H1 (cell line): ENCODE data around the gene BCL6B. TPM values are rescaled to one million over a fixed set of nuclear protein-coding genes. Genes with fewer than 3 reads are reported as not detected.

Experiments
- CTBP2 ChIP-seq: IDR thresholded peaks from 2 replicates; pipeline ENCODE4 v1.7.0; 2011; ENCODE audit warnings: borderline replicate concordance, mild to moderate bottlenecking, moderate library complexity, mixed read lengths, low read length; ENCODE audit not compliant: insufficient read depth, insufficient read length
- FOSL1 ChIP-seq: IDR thresholded peaks from 2 replicates; pipeline ENCODE4 v1.6.1; 2011; ENCODE audit warnings: mild to moderate bottlenecking, low read depth, low read length, moderate library complexity; ENCODE audit not compliant: insufficient read depth
- NRF1 ChIP-seq: IDR thresholded peaks from 2 replicates; pipeline ENCODE4 v1.6.1; 2011; ENCODE audit warnings: mild to moderate bottlenecking, low read depth, low read length, improper control_type of control experiment
- RAD21 ChIP-seq, 2 experiments: IDR thresholded peaks in 1 of 2; conservative IDR thresholded peaks in 1 of 2; 2 replicates each; pipeline ENCODE4 v1.6.1; 2011; ENCODE audit warnings: low read depth in 2 of 2, low read length in 2 of 2, improper control_type of control experiment in 1 of 2, inconsistent platforms in 1 of 2, mild to moderate bottlenecking in 1 of 2, moderate library complexity in 1 of 2
- RFX5 ChIP-seq: IDR thresholded peaks from 2 replicates; pipeline ENCODE4 v1.6.1; 2011; ENCODE audit warnings: low read depth, low read length, improper control_type of control experiment, borderline replicate concordance
- SP4 ChIP-seq: IDR thresholded peaks from 2 replicates; pipeline ENCODE4 v1.6.1; 2012; ENCODE audit warnings: low read length, inconsistent platforms
- polyA plus RNA-seq, 7 experiments: library from polyadenylated mRNA; depleted of rRNA in 3 of 7; stranded (reverse) in 5 of 7; unstranded in 2 of 7; fragments of >200 nt in 5 of 7; fragments of 200-250 nt in 2 of 7; gene quantifications; 1 replicate in 5 of 7; 2 replicates in 1 of 7; 4 replicates in 1 of 7; pipeline versions ENCODE4 v1.2.1 to v1.2.3, GENCODE V29; 2011 to 2013; ENCODE audit warnings: missing spikeins in 2 of 7, mixed read lengths in 2 of 7
- total RNA-seq: library from RNA; stranded (reverse); fragmentation: NEBNext Ultra II Directional; extraction: Animal tissue kit (Norgen Biotek cat#: 25700); gene quantifications from 2 replicates; pipeline ENCODE4 v1.2.1, GENCODE V29; 2021
- TF ChIP-seq, protein P1 (sequence below): IDR thresholded peaks from 2 replicates; pipeline ENCODE4 v1.6.1; 2012; ENCODE audit warnings: inconsistent platforms

The BCL6B gene
- total and polyA plus RNA-seq, 2 of the 8 experiments (the other 6 are each of a cell fraction or from before 2014, with no cell fraction given), result 6.6 to 8.7 TPM

- no peak for TF ChIP-seq RAD21 (IDR thresholded peaks at IDR 0.05 in 1 of 2, conservative IDR thresholded peaks at IDR 0.05 in 1 of 2; ENCODE audit: low read depth in 2 of 2, low read length in 2 of 2)
- TF ChIP-seq FOSL1, result no peak
- TF ChIP-seq RFX5, result no peak
- TF ChIP-seq NRF1, result no peak
- TF ChIP-seq, protein P1, sequence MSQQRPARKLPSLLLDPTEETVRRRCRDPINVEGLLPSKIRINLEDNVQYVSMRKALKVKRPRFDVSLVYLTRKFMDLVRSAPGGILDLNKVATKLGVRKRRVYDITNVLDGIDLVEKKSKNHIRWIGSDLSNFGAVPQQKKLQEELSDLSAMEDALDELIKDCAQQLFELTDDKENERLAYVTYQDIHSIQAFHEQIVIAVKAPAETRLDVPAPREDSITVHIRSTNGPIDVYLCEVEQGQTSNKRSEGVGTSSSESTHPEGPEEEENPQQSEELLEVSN, result no peak
- no peak for TF ChIP-seq SP4
- no peak for TF ChIP-seq CTBP2
- TF ChIP-seq, all 59 proteins: peak for 0
These were observed 3.5 kb upstream of the BCL6B start (continued) for GRCh38 chr17:7019367-7019766.
